Pancreas (tissue), 10 donors: ENCODE results near the gene BRAT1. TPM values are rescaled to one million over a fixed set of nuclear protein-coding genes. Genes with fewer than 3 reads are reported as not detected.
A peak's percentile ranks its signal among the peaks of the same experiment; 100 is the strongest.

Experiments
- ATAC-seq, 4 donors: fragments of 200-7000 bp; cut with Tn5 transposase; one replicate each; pipeline versions ENCODE4 v1.8.0 to v1.9.1; 2020; ENCODE audit warnings: mild to moderate bottlenecking in 4 of 4, moderate library complexity in 4 of 4
- DNase-seq, 6 donors: peaks; one replicate each; pipeline ENCODE4 v3.0.0-alpha.2; 2020
- FAIRE-seq: peaks from 2 replicates; lab custom pipeline; 2012; peaks lifted over from hg19 to GRCh38; lab: Jason Lieb, UNC
- H3K27ac ChIP-seq, 4 donors: fragments of 200-600 bp; sonication (generic); 1 replicate in 3 of 4; 2 replicates in 1 of 4; pipeline versions ENCODE4 v1.5.0 to v1.8.0; 2020
- H3K27me3 ChIP-seq, 4 donors: fragments of 200-600 bp; one replicate each; pipeline ENCODE4 v1.8.0; 2021
- H3K36me3 ChIP-seq, 3 donors: fragments of 200-600 bp; sonication (generic) in 1 of 3; one replicate each; pipeline versions ENCODE4 v1.5.0 to v1.8.0; 2020 to 2021
- H3K4me1 ChIP-seq, 3 donors: fragments of 200-600 bp; one replicate each; pipeline ENCODE4 v1.8.0; 2021
- H3K4me3 ChIP-seq, 4 donors: fragments of 200-600 bp; sonication (generic) in 2 of 4; one replicate each; pipeline versions ENCODE4 v1.5.0 to v1.8.0; 2020 to 2021
- H3K9me3 ChIP-seq, 4 donors: fragments of 200-600 bp; one replicate each; pipeline ENCODE4 v1.8.0; 2021
- CTCF ChIP-seq, 4 donors: fragments of 200-600 bp; sonication (generic) in 3 of 4; IDR thresholded peaks; one replicate each; pipeline versions ENCODE4 v1.5.0 to v1.8.0; 2021; ENCODE audit warnings: antibody characterized with exemption in 4 of 4
- WGBS, 2 donors: extraction: QIAGEN DNeasy Blood & Tissue Kit; methylation state at CpG; one replicate each; pipeline ENCODE4 v1.1.7; 2013; 5-methylcytosine and 5-hydroxymethylcytosine counted together
- intact Hi-C, 3 donors: fragments of 100-400 bp; cut with DNase I; formaldehyde crosslinking; loops; one replicate each; pipeline versions ENCODE4 v1.11.1 to v1.14.2; 2022
- polyA plus RNA-seq, 2 donors: library from polyadenylated mRNA; stranded (reverse); fragments of 200-250 nt; gene quantifications; one replicate each; pipeline ENCODE4 v1.2.3, GENCODE V29; 2013
- total RNA-seq, 6 donors: library from RNA; stranded (reverse); fragmentation: NEBNext Ultra II Directional in 4 of 6; extraction: Animal tissue kit (Norgen Biotek cat#: 25700) in 4 of 6; gene quantifications; one replicate each; pipeline versions ENCODE4 v1.2.1 to v1.2.4, GENCODE V29; 2021 to 2023
- donor health status: healthy with polysubstance abuse.
- donor health status: DM: no; HTN: no; CAD: no; lungs with moderate emphysema.
- donor health status: DM: no; HTN: no; CAD: no.
- donor health status: control.
- donor health status: control.
- donor health status: Bipolar disorder and iron deficiency.
- donor health status: DM: yes; HTN: yes; CAD: no.
- donor health status: DM: no; HTN: no; CAD: no.
- donor health status: DM: no; HTN: no; CAD: no.
- donor health status: DM: yes; HTN: yes; CAD: no.

Gene BRAT1
- total and polyA plus RNA-seq, 8 donors: 11.8 to 54.4 (median 15.2) TPM

DNA sequence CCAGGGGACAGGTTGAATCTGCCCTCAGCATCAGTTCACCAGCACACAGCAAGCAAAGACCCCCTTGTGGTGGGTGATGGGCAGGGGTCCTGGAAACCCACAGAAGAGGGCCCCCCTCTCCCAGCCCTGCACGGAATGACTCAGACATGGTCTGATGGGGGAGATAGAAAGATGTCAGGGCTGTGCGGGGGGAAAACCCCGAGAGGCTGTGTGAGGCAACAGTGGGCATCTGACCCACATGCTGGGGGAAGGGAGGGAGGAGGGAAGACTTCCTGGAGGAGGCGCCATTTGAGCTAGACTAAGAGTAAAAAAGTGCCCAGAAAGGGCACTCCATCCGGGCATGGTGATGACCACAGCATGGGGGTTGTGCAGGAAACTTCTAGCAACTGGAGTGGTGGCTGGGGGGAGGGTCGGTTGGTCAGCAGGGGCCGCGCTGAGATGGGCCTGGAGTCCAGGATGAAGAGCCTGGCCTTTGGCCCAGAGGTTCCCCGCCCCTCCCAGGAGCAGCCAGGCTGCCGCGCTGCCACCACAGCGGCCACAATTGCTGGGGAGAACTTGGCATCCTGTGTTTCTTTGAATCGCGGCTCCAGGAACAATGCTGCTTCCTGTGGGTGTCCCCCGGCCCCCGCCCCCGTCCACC is 33.3 kb downstream of the BRAT1 start:
- Histone ChIP-seq H3K4me3 (peak overlapping the region; percentile 57 to 80 (median 76)), H3K9me3 (no peaks in the 10 kb centered on the region), H3K4me1 (peaks cover 19 to 55% (median 41%) of the 10 kb centered on the region in 3 donors), H3K36me3 (peaks cover 0 to 9% (median 0%) of the 10 kb centered on the region in 3 donors), H3K27me3 (no peaks in the 10 kb centered on the region), H3K27ac (peak overlapping the region; percentile 84 to 94 (median 87))
- peak in 4 of 6 donors; percentile 43 to 69 (median 54) for DNase-seq
- ATAC-seq: no peak
- TF ChIP-seq CTCF (IDR thresholded peaks at IDR 0.05): no peak
- FAIRE-seq: no peak
- 13% methylated on average over 13 to 17 of the region's 17 CpGs for WGBS, 2 donors
- intact Hi-C loops: no loop called here

GRCh38 chr7:2521341-2521745 is 34.0 kb downstream of the BRAT1 start:
- Histone ChIP-seq H3K9me3 (no peaks in the 10 kb centered on the region), H3K4me3 (peak overlapping the region; percentile 57 to 80 (median 76)), H3K36me3 (peaks cover 0 to 5% (median 0%) of the 10 kb centered on the region in 3 donors), H3K27me3 (no peaks in the 10 kb centered on the region), H3K4me1 (peaks cover 16 to 47% (median 33%) of the 10 kb centered on the region in 3 donors), H3K27ac (peak overlapping the region in 2 of 4 donors; percentile 33 to 86)
- intact Hi-C loops: no loop called here
- DNase-seq (no peak), FAIRE-seq (no peak), ATAC-seq (no peak)
- TF ChIP-seq CTCF (IDR thresholded peaks at IDR 0.05): no peak
- 2 to 9% methylated on average over 10 to 21 of the region's 21 CpGs for WGBS, 2 donors

DNA sequence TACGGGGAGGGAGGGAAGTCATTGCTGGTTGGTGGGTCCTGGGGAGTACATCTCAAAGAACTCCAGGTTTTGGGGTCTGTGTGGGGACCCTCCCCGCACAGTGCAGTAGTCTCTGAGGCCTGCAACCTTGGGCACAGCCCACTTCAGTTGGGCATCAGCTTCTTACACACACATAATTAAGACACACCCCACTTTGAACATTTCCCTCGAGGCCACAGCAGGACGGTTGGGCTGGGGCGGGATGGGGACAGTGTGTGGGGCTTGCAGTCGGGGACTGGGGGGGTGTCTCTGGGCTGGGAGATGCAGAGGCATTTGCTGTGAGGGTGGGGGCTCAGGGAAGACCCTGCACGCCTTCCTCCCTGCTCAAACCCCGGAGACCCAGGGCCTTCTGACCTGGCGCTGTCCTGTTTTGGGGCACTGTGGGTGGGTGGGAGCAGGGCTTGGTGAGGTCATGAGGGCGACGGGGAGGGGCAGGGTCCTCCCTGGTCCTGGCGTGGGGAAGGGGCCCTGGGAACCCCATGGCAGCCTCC is 34.5 kb downstream of the BRAT1 start:
- TF ChIP-seq CTCF (IDR thresholded peaks at IDR 0.05): no peak
- Histone ChIP-seq H3K27me3 (no peaks in the 10 kb centered on the region), H3K9me3 (no peaks in the 10 kb centered on the region), H3K36me3 (peaks cover 0 to 2% (median 0%) of the 10 kb centered on the region in 3 donors), H3K27ac (peak overlapping the region; percentile 13 to 86 (median 33)), H3K4me3 (peak overlapping the region; percentile 57 to 80 (median 76)), H3K4me1 (peaks cover 15 to 42% (median 28%) of the 10 kb centered on the region in 3 donors)
- intact Hi-C loops: no loop called here
- DNase-seq (peak in 3 of 6 donors; percentile 42 to 57 (median 53)), FAIRE-seq (no peak), ATAC-seq (no peak)
- 8% methylated on average over 8 to 12 of the region's 12 CpGs for WGBS, 2 donors

GRCh38 chr7:2520131-2520760 is 35.1 kb downstream of the BRAT1 start:
- 1 to 2% methylated on average over 15 to 37 of the region's 37 CpGs for WGBS, 2 donors
- Histone ChIP-seq H3K4me3 (peak overlapping the region; percentile 57 to 80 (median 76)), H3K27ac (peak overlapping the region in 3 of 4 donors; percentile 13 to 33 (median 33)), H3K27me3 (no peaks in the 10 kb centered on the region), H3K36me3 (no peaks in the 10 kb centered on the region), H3K9me3 (no peaks in the 10 kb centered on the region), H3K4me1 (peaks cover 9 to 36% (median 22%) of the 10 kb centered on the region in 3 donors)
- ATAC-seq (no peak), DNase-seq (peak in 4 of 6 donors; percentile 44 to 71 (median 61)), FAIRE-seq (no peak)
- no peak for TF ChIP-seq CTCF (IDR thresholded peaks at IDR 0.05)
- intact Hi-C loops: no loop called here
